ENCODE measurements around the gene TTLL11. TPM values are rescaled to one million over a fixed set of nuclear protein-coding genes. Genes with fewer than 3 reads are reported as not detected.

The TTLL11 gene
- total RNA-seq, 2 donors from 2014 or later: 11.7 to 11.9 TPM

GRCh38 chr9:121819428-121820231 is 273.5 kb downstream of the TTLL11 start:
- no peaks in the 10 kb centered on the region for H3K4me1 ChIP-seq (replicated peaks)
- no peaks in the 10 kb centered on the region for H3K36me3 ChIP-seq
- peak overlapping the region in 1 of 2 donors; percentile 4 for H3K4me3 ChIP-seq
- TF ChIP-seq POLR2AphosphoS5 (IDR thresholded peaks at IDR 0.05): no peak
- no peak for TF ChIP-seq POLR2A (IDR thresholded peaks at IDR 0.05)
- TF ChIP-seq CTCF (IDR thresholded peaks at IDR 0.05): no peak
- no peaks in the 10 kb centered on the region for H3K27me3 ChIP-seq (replicated peaks; ENCODE audit: insufficient read depth)
- DNase-seq (ENCODE audit: low spot score): no peak
- H3K9me3 ChIP-seq: no peaks in the 10 kb centered on the region
- H3K27ac ChIP-seq: no peak overlapping the region
- 21% methylated on average over 20 of the region's 20 CpGs for WGBS
- intact Hi-C loops (cut with DNase I): no loop called here

GRCh38 chr9:121818841-121819427 is 274.2 kb downstream of the TTLL11 start:
- Histone ChIP-seq H3K27me3 (replicated peaks; ENCODE audit: insufficient read depth) (no peaks in the 10 kb centered on the region), H3K27ac (no peak overlapping the region), H3K9me3 (no peaks in the 10 kb centered on the region), H3K4me1 (replicated peaks) (no peaks in the 10 kb centered on the region), H3K36me3 (no peaks in the 10 kb centered on the region), H3K4me3 (no peak overlapping the region)
- TF ChIP-seq POLR2AphosphoS5 (IDR thresholded peaks at IDR 0.05): no peak
- no peak for TF ChIP-seq CTCF (IDR thresholded peaks at IDR 0.05)
- TF ChIP-seq POLR2A (IDR thresholded peaks at IDR 0.05): no peak
- intact Hi-C loops (cut with DNase I): no loop called here
- DNase-seq (ENCODE audit: low spot score): no peak
- 85% methylated on average over 12 of the region's 12 CpGs for WGBS

GRCh38 chr9:121818016-121818661 is 275.0 kb downstream of the TTLL11 start:
- 65% methylated on average over 18 of the region's 19 CpGs for WGBS
- H3K4me3 ChIP-seq: no peak overlapping the region
- no peaks in the 10 kb centered on the region for H3K27me3 ChIP-seq (replicated peaks; ENCODE audit: insufficient read depth)
- no peak overlapping the region for H3K27ac ChIP-seq
- intact Hi-C loops (cut with DNase I): no loop called here
- H3K9me3 ChIP-seq: no peaks in the 10 kb centered on the region
- no peaks in the 10 kb centered on the region for H3K4me1 ChIP-seq (replicated peaks)
- DNase-seq (ENCODE audit: low spot score): no peak
- TF ChIP-seq POLR2A (IDR thresholded peaks at IDR 0.05) (no peak), POLR2AphosphoS5 (IDR thresholded peaks at IDR 0.05) (no peak), CTCF (IDR thresholded peaks at IDR 0.05) (no peak)
- no peaks in the 10 kb centered on the region for H3K36me3 ChIP-seq

GRCh38 chr9:121817476-121817875 is 275.6 kb downstream of the TTLL11 start:
- no peaks in the 10 kb centered on the region for H3K27me3 ChIP-seq (replicated peaks; ENCODE audit: insufficient read depth)
- TF ChIP-seq POLR2AphosphoS5 (IDR thresholded peaks at IDR 0.05) (no peak), CTCF (IDR thresholded peaks at IDR 0.05) (no peak), POLR2A (IDR thresholded peaks at IDR 0.05) (no peak)
- no peak overlapping the region for H3K4me3 ChIP-seq
- H3K4me1 ChIP-seq (replicated peaks): no peaks in the 10 kb centered on the region
- no peaks in the 10 kb centered on the region for H3K9me3 ChIP-seq
- WGBS: 94% methylated on average over 9 of the region's 9 CpGs
- DNase-seq (ENCODE audit: low spot score): no peak
- intact Hi-C loops (cut with DNase I): no loop called here
- no peaks in the 10 kb centered on the region for H3K36me3 ChIP-seq
- no peak overlapping the region for H3K27ac ChIP-seq

All from prostate gland (tissue), 2 donors.